HG02610 (cell line): Measurements from ENCODE around the gene SUCNR1.

Experiments
- ATAC-seq: cut with Tn5 transposase; IDR thresholded peaks from one replicate; pipeline ENCODE4 v1.9.1; 2021; ENCODE audit warnings: mild to moderate bottlenecking, moderate library complexity; ENCODE audit not compliant: unreplicated experiment

SUCNR1 gene

DNA sequence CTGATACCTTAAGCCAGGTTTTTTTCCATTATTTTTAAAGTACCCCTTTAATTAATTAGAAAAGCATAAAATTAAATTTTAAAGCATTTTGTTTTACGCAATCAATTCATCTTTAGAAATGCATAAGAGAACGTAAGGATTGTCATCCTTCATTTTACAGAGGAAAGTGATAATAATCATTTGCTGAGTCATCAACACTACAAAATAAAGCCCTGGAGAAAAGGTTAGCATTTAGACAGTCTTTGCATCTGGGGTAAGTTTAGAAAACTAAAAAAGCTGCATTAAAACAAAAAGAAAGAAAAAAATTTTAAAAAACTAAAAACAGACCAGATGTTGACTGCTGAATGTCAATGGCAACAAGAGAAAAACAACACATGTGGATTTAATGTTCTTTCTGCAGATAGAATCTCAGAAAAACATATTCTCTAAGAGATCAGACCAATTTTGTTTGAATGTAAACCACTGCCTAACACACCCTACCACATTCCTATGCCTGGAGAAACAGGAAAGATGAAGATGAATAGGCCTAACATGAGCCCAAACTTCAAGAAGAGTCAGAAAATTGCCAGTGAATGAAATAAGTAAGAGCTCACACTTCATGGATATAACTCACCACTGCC, 59.9 kb downstream of the SUCNR1 start:
- ATAC-seq = no peak
